GM12872 (cell line): ENCODE measurements around the gene ENO2.

Experiments used
- TF ChIP-seq, protein P1 (sequence below): IDR thresholded peaks from 3 replicates; pipeline ENCODE4 v1.5.1; 2011; ENCODE audit warnings: low read depth, mild to moderate bottlenecking, low read length, moderate library complexity; ENCODE audit not compliant: insufficient read depth

The ENO2 gene

GRCh38 chr12:6935371-6936193 lies 21.2 kb downstream of the ENO2 start:
- TF ChIP-seq, protein P1, sequence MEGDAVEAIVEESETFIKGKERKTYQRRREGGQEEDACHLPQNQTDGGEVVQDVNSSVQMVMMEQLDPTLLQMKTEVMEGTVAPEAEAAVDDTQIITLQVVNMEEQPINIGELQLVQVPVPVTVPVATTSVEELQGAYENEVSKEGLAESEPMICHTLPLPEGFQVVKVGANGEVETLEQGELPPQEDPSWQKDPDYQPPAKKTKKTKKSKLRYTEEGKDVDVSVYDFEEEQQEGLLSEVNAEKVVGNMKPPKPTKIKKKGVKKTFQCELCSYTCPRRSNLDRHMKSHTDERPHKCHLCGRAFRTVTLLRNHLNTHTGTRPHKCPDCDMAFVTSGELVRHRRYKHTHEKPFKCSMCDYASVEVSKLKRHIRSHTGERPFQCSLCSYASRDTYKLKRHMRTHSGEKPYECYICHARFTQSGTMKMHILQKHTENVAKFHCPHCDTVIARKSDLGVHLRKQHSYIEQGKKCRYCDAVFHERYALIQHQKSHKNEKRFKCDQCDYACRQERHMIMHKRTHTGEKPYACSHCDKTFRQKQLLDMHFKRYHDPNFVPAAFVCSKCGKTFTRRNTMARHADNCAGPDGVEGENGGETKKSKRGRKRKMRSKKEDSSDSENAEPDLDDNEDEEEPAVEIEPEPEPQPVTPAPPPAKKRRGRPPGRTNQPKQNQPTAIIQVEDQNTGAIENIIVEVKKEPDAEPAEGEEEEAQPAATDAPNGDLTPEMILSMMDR = no peak

DNA sequence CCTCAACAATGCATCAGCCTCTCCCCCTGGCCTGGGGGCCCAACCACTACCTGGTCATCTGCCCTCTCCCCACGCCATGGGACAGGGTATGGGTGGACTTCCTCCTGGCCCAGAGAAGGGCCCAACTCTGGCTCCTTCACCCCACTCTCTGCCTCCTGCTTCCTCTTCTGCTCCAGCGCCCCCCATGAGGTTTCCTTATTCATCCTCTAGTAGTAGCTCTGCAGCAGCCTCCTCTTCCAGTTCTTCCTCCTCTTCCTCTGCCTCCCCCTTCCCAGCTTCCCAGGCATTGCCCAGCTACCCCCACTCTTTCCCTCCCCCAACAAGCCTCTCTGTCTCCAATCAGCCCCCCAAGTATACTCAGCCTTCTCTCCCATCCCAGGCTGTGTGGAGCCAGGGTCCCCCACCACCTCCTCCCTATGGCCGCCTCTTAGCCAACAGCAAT lies 21.8 kb downstream of the ENO2 start:
- TF ChIP-seq, protein P1 = no peak

- TF ChIP-seq, protein P1 = no peak
Observed at GRCh38 chr12:6936636-6937480, 22.5 kb downstream of the ENO2 start.

DNA sequence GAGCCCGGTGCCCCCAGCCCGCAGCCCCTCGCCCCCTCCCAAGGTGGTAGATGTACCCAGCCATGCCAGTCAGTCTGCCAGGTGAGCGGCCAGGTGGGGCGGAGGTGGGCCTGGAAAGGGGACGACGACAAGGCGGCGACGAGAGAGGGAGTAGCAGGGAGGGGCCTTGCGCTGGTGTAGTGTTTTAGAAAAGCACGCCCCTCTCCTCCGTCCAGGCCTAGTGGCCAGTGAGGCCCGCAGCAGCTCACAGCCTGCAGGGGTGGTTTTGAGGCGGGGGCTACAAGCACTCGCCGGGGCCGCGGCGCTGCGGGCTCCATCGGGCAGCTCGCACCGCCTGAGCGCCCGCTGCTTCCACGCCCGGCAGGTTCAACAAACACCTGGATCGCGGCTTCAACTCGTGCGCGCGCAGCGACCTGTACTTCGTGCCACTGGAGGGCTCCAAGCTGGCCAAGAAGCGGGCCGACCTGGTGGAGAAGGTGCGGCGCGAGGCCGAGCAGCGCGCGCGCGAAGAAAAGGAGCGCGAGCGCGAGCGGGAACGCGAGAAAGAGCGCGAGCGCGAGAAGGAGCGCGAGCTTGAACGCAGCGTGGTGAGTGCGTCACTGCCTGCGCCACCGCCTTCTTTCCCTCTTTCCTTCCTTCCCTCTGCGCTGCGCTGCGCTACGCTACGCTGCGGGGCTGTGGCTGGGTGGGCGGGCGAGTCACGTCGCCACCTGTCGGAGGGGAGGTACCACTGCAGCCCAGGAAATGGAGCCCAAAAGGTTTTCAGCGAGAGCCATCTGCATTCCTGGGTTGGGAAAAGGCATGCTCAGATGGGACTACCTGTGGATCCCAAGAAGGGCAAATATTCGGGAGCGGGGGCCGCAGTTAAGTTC lies 23.3 kb downstream of the ENO2 start:
- TF ChIP-seq, protein P1 = peak; percentile 96

- TF ChIP-seq, protein P1 = no peak
Observed at GRCh38 chr12:6938353-6939190, 24.2 kb downstream of the ENO2 start.

DNA sequence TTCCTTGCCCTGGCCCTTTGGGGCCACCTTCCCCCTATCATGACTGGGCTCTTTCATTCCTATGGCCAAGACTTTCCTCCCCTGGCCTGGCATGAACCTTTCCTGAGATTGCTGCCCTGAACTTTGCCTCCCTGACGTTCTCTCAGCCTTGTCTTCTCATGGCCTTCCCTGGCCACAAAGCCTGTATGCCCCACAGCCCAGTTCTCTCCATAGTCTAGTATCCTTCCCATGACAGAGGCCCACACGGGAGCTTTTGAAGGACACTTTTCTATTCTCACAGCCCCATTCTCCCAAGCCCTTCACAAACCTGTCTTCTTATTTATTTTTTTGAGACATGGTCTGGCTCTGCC lies 24.8 kb downstream of the ENO2 start:
- TF ChIP-seq, protein P1 = no peak
